Fibroblast of villous mesenchyme (primary cell): ENCODE data around the gene SOX13. TPM values are rescaled to one million over a fixed set of nuclear protein-coding genes. Genes with fewer than 3 reads are reported as not detected.

Experiments
- DNase-seq: peaks from one replicate; pipeline ENCODE4 v3.0.0-alpha.2; 2010; ENCODE audit warnings: low read depth
- H3K4me3 ChIP-seq: 2 replicates; pipeline ENCODE4 v1.5.1; 2011; ENCODE audit warnings: low read depth, mild to moderate bottlenecking, low read length
- total RNA-seq: library from RNA; depleted of rRNA; stranded (reverse); fragments of >200 nt; gene quantifications from 2 replicates; pipeline ENCODE4 v1.2.3, GENCODE V29; 2012
- TF ChIP-seq, protein P1 (sequence below): IDR thresholded peaks from 2 replicates; pipeline ENCODE4 v1.5.1; 2012; ENCODE audit warnings: low read depth, mild to moderate bottlenecking, low read length; ENCODE audit not compliant: insufficient read depth

Gene SOX13
- total RNA-seq, 1 donor, result 14.7 TPM

DNA sequence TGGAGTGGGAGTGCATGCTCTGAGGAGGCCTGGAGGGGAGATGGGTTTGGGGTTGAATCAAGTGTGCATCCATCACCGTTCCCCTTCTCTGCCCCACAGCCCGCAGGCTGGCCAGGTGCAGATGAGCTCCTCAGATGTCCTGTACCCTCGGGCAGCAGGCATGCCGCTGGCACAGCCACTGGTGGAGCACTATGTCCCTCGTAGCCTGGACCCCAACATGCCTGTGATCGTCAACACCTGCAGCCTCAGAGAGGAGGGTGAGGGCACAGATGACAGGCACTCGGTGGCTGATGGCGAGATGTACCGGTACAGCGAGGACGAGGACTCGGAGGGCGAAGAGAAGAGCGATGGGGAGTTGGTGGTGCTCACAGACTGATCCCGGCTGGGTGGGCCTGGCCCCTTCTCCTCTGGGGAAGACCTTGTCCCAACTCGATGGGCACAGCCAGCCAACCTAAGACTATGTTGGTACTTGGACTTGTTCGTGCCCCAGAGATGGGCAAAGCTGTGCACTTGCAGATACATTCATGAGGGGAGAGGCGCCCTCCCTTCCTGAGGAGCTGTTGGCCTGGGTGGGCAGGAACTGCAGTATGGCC is 52.9 kb downstream of the SOX13 start:
- TF ChIP-seq, protein P1, sequence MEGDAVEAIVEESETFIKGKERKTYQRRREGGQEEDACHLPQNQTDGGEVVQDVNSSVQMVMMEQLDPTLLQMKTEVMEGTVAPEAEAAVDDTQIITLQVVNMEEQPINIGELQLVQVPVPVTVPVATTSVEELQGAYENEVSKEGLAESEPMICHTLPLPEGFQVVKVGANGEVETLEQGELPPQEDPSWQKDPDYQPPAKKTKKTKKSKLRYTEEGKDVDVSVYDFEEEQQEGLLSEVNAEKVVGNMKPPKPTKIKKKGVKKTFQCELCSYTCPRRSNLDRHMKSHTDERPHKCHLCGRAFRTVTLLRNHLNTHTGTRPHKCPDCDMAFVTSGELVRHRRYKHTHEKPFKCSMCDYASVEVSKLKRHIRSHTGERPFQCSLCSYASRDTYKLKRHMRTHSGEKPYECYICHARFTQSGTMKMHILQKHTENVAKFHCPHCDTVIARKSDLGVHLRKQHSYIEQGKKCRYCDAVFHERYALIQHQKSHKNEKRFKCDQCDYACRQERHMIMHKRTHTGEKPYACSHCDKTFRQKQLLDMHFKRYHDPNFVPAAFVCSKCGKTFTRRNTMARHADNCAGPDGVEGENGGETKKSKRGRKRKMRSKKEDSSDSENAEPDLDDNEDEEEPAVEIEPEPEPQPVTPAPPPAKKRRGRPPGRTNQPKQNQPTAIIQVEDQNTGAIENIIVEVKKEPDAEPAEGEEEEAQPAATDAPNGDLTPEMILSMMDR, result no peak
- H3K4me3 ChIP-seq, result no peak overlapping the region
- no peak for DNase-seq

DNA sequence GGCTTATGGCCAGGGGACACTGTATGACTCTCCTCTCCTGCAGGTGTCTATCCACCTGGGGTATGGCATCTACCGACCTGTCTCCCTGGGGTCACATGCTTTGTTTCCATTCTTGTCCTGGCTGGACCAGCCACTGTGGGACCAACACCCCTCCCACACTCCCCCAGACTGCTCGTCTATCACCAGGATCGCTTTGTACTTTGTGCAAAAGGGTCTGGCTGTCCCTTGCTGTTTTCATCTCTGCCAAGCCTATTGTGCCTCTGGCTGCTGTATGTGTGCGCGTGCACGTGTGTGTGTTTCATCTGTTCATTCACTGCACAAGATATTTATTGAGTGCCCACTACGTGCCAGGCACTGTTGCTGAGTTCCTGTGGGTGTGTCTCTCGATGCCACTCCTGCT is 53.5 kb downstream of the SOX13 start:
- H3K4me3 ChIP-seq, result no peak overlapping the region
- DNase-seq, result no peak
- TF ChIP-seq, protein P1, result no peak

DNA sequence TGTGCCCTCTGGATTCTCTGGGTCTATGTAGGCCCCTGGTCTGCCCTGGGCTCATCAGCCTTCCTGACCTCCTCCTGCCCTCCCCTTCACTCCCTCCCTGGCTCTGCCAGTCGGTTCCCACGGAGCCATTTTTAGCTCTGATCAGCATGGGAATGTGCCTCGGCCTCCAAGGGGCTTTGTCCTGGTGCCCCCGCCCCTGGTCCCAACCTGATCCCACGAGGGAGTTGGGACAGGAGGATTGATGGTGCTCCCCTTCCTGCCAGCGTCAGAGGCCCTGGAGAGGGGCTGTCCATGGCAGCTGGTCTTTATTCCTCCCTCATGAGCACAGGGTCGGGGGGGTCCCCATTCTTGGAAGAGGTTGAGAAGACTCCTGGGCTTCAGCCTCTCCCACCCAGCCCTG is 54.0 kb downstream of the SOX13 start:
- no peak overlapping the region for H3K4me3 ChIP-seq
- TF ChIP-seq, protein P1, result no peak
- DNase-seq, result no peak

DNA sequence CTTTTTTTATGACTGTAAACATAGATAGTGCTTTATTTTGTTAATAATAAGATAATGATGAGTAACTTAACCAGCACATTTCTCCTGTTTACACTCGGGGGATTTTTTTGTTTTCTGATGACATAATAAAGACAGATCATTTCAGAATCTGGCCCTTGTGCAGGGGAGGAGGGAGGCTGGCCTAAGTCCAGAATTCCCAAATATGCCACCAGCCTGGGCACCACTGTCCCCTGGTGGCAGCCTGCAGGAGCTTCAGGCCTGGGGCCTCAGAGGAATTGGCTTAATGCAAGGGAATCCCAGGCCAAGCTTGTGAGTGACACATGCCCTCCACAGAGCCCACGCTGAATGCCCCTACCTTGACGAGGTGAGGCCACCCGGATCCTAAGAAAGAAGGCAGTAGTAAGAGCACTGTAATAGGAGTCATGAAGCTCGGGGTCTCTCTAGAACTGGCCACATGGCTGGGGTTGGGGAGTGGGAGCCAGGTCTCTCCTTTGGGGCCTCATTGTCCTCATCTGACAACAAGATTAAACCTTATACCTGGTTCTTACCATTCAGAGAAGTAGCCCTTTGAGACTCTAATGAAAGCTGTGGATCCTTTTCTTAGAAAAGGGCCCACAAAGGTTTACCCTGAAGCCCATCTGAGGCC is 54.8 kb downstream of the SOX13 start:
- TF ChIP-seq, protein P1, result peak; percentile 99

DNA sequence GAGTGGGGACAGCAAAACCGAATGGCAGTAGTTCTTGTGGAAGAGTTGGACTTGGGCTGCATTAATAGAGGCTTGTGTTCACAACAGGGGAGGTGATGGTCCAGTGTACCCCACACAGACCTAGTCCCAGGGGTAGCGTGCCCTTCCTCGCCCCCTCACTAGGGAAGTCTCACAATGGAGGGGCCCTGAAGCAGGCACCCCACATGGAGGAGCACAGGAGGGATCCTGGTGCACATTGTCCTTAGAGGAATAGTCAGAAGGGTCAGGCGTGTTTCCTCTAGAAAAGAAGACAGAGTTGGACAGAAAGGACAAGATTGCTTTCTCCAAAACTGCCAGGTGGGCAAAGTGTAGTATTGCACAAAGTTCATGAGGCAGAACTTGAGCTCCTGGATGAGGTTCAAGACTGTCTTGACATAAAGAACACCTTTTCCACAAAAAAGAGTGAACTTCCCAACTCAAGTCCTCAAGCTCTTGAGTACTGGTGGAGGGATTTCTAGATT is 55.6 kb downstream of the SOX13 start:
- peak; percentile 12 for DNase-seq
- no peak overlapping the region for H3K4me3 ChIP-seq
- TF ChIP-seq, protein P1, result no peak

More for the DNA sequence above, 54.8 kb downstream of the SOX13 start:
- DNase-seq, result peak; percentile 86
- H3K4me3 ChIP-seq, result no peak overlapping the region

DNA sequence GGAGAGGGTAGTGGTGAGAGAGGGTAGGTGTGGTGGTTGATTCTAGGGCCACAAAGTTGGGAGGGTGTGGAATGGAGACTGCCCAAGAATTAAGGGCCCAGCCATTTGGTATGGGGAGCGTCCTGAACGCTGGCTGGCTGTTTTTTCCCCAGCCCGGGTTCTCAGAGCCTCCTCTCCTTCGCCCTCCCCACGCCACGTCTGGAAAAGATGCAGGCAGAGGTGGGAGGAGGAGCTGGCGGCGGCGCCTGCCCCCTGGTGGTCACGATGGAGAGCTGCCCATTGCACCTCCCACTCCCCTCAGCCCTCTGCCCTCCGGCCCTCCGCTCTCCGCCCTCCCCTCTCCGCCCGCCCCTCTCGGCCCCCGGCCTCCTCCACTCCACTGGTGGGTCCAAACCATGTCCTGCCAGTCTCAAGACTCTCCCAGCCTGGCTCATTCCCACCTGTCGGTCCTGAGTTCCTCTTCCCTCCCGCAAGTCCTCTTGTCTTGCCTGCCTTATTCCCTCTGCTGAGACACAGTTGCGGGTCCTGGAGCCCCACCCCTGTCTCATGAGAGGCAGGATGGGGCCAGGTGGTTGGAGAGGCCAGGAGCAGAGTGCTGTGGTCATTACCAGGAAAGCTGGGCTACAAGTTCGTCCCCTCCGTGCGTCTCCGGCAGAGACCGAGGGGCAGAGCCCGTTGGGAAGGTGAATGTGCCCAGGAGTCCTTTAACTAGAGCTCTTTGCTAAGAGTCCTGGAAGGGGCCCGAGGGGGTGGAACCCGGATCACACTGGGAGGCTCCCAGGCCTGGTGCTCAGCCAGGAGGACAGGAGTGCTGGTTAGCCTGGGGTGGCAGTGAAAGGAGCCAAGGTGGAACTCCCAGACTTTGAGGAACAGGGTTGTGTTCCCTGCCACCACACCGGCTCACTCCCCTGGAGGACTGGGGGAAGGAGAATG is 56.3 kb downstream of the SOX13 start:
- peak; percentile 68 for DNase-seq
- H3K4me3 ChIP-seq, result no peak overlapping the region
- TF ChIP-seq, protein P1, result peak; percentile 84
